H1 (cell line): ENCODE results near the gene SERINC5. TPM values are rescaled to one million over a fixed set of nuclear protein-coding genes. Genes with fewer than 3 reads are reported as not detected.

Experiments used
- CTCF ChIA-PET: fragments of 300-600 bp; sonication (Branson Sonifier 250); formaldehyde crosslinking; loops from one replicate; lab custom pipeline; 2021; ENCODE audit not compliant: partially characterized antibody; lab: Charles Lee
- POLR2A ChIA-PET: fragments of 300-600 bp; sonication (Branson Sonifier 250); formaldehyde crosslinking; loops from one replicate; lab custom pipeline; 2021; ENCODE audit warnings: inconsistent platforms; ENCODE audit not compliant: partially characterized antibody; lab: Charles Lee
- DNase-seq, 2 experiments: peaks; one replicate each; pipeline versions ENCODE4 v3.0.0 to v3.0.0-alpha.2; 2010 to 2022; ENCODE audit warnings: low spot score in 2 of 2, low read depth in 1 of 2, mixed read lengths in 1 of 2
- FAIRE-seq: peaks from 2 replicates; lab custom pipeline; 2011; peaks lifted over from hg19 to GRCh38; lab: Jason Lieb, UNC
- H2AFZ ChIP-seq: 2 replicates; pipeline ENCODE4 v1.8.1; 2012; ENCODE audit warnings: low read length, inconsistent platforms
- H2AK5ac ChIP-seq: 2 replicates; pipeline ENCODE4 v1.6.1; 2013; ENCODE audit warnings: low read depth, low read length
- H2BK120ac ChIP-seq: replicated peaks from 2 replicates; pipeline ENCODE3; 2013; ENCODE audit warnings: low read depth, low read length, inconsistent platforms
- H2BK12ac ChIP-seq: 2 replicates; pipeline ENCODE4 v1.6.1; 2013; ENCODE audit warnings: low read depth, low read length
- H2BK15ac ChIP-seq: 2 replicates; pipeline ENCODE4 v1.6.1; 2013; ENCODE audit warnings: low read length
- H2BK20ac ChIP-seq: 2 replicates; pipeline ENCODE4 v1.6.1; 2013; ENCODE audit warnings: low read length
- H2BK5ac ChIP-seq: 2 replicates; pipeline ENCODE4 v1.6.1; 2013; ENCODE audit warnings: low read depth, low read length
- H3K14ac ChIP-seq: 2 replicates; pipeline ENCODE4 v1.6.1; 2013; ENCODE audit warnings: inconsistent platforms; ENCODE audit not compliant: insufficient read length
- H3K18ac ChIP-seq: 2 replicates; pipeline ENCODE4 v1.6.1; 2013; ENCODE audit warnings: low read length; ENCODE audit errors: extremely low read depth
- H3K23ac ChIP-seq: 2 replicates; pipeline ENCODE4 v1.6.1; 2013; ENCODE audit warnings: inconsistent platforms; ENCODE audit not compliant: insufficient read length
- H3K23me2 ChIP-seq: 2 replicates; pipeline ENCODE4 v1.6.1; 2013; ENCODE audit warnings: low read depth, low read length
- H3K27ac ChIP-seq: 2 replicates; pipeline ENCODE4 v1.6.1; 2011; ENCODE audit warnings: low read depth, low read length, inconsistent platforms
- H3K27me3 ChIP-seq, 4 experiments: replicated peaks in 1 of 4; 1 replicate in 1 of 4; 2 replicates in 3 of 4; pipeline versions ENCODE4 v1.6.1 to v1.8.1; 2011 to 2013; ENCODE audit warnings: low read length in 3 of 4, mild to moderate bottlenecking in 3 of 4, inconsistent platforms in 2 of 4, mixed read lengths in 2 of 4, moderate library complexity in 1 of 4; ENCODE audit not compliant: control insufficient read depth in 3 of 4, insufficient read depth in 3 of 4; ENCODE audit errors: extremely low read depth in 1 of 4
- H3K36me3 ChIP-seq, 4 experiments: 2 replicates each; pipeline versions ENCODE4 v1.6.1 to v1.8.1; 2011 to 2013; ENCODE audit warnings: mild to moderate bottlenecking in 4 of 4, low read length in 3 of 4, moderate library complexity in 2 of 4, control low read depth in 1 of 4, inconsistent platforms in 1 of 4; ENCODE audit not compliant: insufficient read depth in 4 of 4, control insufficient read depth in 2 of 4
- H3K4ac ChIP-seq: replicated peaks from 2 replicates; pipeline ENCODE3; 2013; ENCODE audit warnings: low read length, low read depth, mixed read lengths, inconsistent platforms; ENCODE audit not compliant: insufficient read length
- H3K4me1 ChIP-seq, 4 experiments: replicated peaks in 1 of 4; 1 replicate in 1 of 4; 2 replicates in 3 of 4; pipeline versions ENCODE4 v1.6.1 to v1.8.1; 2011 to 2013; ENCODE audit warnings: low read length in 3 of 4, inconsistent platforms in 2 of 4, mixed read lengths in 1 of 4; ENCODE audit not compliant: insufficient read depth in 4 of 4, control insufficient read depth in 3 of 4
- H3K4me2 ChIP-seq, 2 experiments: 2 replicates each; pipeline versions ENCODE4 v1.6.1 to v1.8.1; 2011 to 2013; ENCODE audit warnings: low read depth in 2 of 2, low read length in 2 of 2, control low read depth in 1 of 2, inconsistent platforms in 1 of 2, mild to moderate bottlenecking in 1 of 2; ENCODE audit not compliant: insufficient read depth in 1 of 2
- H3K4me3 ChIP-seq, 4 experiments: fragments of 200-600, 300-600 bp in 1 of 4; sonication (generic), shearing (Covaris generic), sonication (Bioruptor Twin) in 1 of 4; 2 replicates each; pipeline versions ENCODE4 v1.5.1 to v1.8.1; 2011 to 2016; ENCODE audit warnings: low read length in 4 of 4, low read depth in 3 of 4, control low read depth in 2 of 4, inconsistent platforms in 2 of 4, mild to moderate bottlenecking in 2 of 4, mixed read lengths in 1 of 4, moderate library complexity in 1 of 4; ENCODE audit not compliant: insufficient read depth in 2 of 4; ENCODE audit errors: extremely low read depth in 1 of 4
- H3K56ac ChIP-seq: replicated peaks from 2 replicates; pipeline ENCODE3; 2013; ENCODE audit warnings: low read depth, mild to moderate bottlenecking, mixed read lengths, low read length, inconsistent platforms; ENCODE audit not compliant: insufficient read length
- H3K79me1 ChIP-seq: 2 replicates; pipeline ENCODE4 v1.6.1; 2013; ENCODE audit warnings: low read depth, low read length, control low read depth
- H3K79me2 ChIP-seq, 2 experiments: 2 replicates each; pipeline versions ENCODE4 v1.6.1 to v1.8.1; 2012 to 2013; ENCODE audit warnings: low read length in 2 of 2, mild to moderate bottlenecking in 2 of 2, inconsistent platforms in 1 of 2; ENCODE audit not compliant: insufficient read depth in 2 of 2, control insufficient read depth in 1 of 2
- H3K9ac ChIP-seq, 4 experiments: replicated peaks in 1 of 4; 1 replicate in 1 of 4; 2 replicates in 3 of 4; pipeline versions ENCODE4 v1.6.1 to v1.8.1; 2011 to 2013; ENCODE audit warnings: low read depth in 3 of 4, low read length in 3 of 4, control low read depth in 2 of 4, mild to moderate bottlenecking in 2 of 4, moderate library complexity in 2 of 4, inconsistent platforms in 1 of 4; ENCODE audit errors: extremely low read depth in 1 of 4
- H3K9me3 ChIP-seq, 2 experiments: 2 replicates each; pipeline versions ENCODE4 v1.6.1 to v1.8.1; 2012 to 2013; ENCODE audit warnings: mild to moderate bottlenecking in 2 of 2, moderate library complexity in 2 of 2, control low read depth in 1 of 2, inconsistent platforms in 1 of 2, low read depth in 1 of 2, low read length in 1 of 2, mixed read lengths in 1 of 2; ENCODE audit not compliant: insufficient read depth in 2 of 2
- H4K20me1 ChIP-seq, 2 experiments: replicated peaks in 1 of 2; 2 replicates each; pipeline versions ENCODE3 to v1.8.1; 2011 to 2013; ENCODE audit warnings: inconsistent platforms in 2 of 2, low read length in 2 of 2, mild to moderate bottlenecking in 1 of 2; ENCODE audit not compliant: insufficient read depth in 2 of 2, control insufficient read depth in 1 of 2
- H4K5ac ChIP-seq: 2 replicates; pipeline ENCODE4 v1.6.1; 2013; ENCODE audit warnings: low read length, low read depth, mixed read lengths, inconsistent platforms; ENCODE audit not compliant: insufficient read length
- H4K8ac ChIP-seq: 2 replicates; pipeline ENCODE4 v1.8.0; 2013; ENCODE audit warnings: mild to moderate bottlenecking, moderate library complexity, low read length, inconsistent platforms; ENCODE audit not compliant: insufficient read depth; ENCODE audit errors: extremely low read depth
- H4K91ac ChIP-seq: replicated peaks from 2 replicates; pipeline ENCODE3; 2013; ENCODE audit warnings: low read length, mixed read lengths, inconsistent platforms; ENCODE audit not compliant: insufficient read length
- CBX5 ChIP-seq: fragments of 300-800, 300-1000 bp; sonication (generic); IDR thresholded peaks from 2 replicates; pipeline ENCODE4 v1.7.1; 2016; ENCODE audit warnings: antibody characterized with exemption, low read length, low read depth
- CREB1 ChIP-seq: IDR thresholded peaks from 2 replicates; pipeline ENCODE4 v1.6.1; 2012; ENCODE audit warnings: inconsistent platforms
- CTCF ChIP-seq, 3 experiments: IDR thresholded peaks; 1 replicate in 2 of 3; 2 replicates in 1 of 3; pipeline versions ENCODE4 v1.5.1 to v1.6.1; 2011; ENCODE audit warnings: low read length in 3 of 3, mild to moderate bottlenecking in 3 of 3, inconsistent platforms in 2 of 3, low read depth in 1 of 3, moderate library complexity in 1 of 3; ENCODE audit not compliant: insufficient read depth in 1 of 3; ENCODE audit errors: control extremely low read depth in 1 of 3
- EGR1 ChIP-seq: IDR thresholded peaks from 2 replicates; pipeline ENCODE4 v1.6.1; 2011; ENCODE audit warnings: low read depth, low read length, borderline replicate concordance
- JUN ChIP-seq: IDR thresholded peaks from 2 replicates; pipeline ENCODE4 v1.6.1; 2011; ENCODE audit warnings: low read depth, mild to moderate bottlenecking, improper control_type of control experiment, low read length
- WGBS, 2 experiments: shearing (Covaris generic) in 1 of 2; methylation state at CpG; one replicate each; pipeline versions ENCODE4 v1.1.6 to v1.1.7; 2013 to 2015; ENCODE audit warnings: low lambda C conversion rate in 2 of 2, mixed read lengths in 2 of 2, inconsistent platforms in 1 of 2, low coverage in 1 of 2, missing lambda C conversion rate in 1 of 2; ENCODE audit not compliant: insufficient replicate concordance in 2 of 2, insufficient coverage in 1 of 2, insufficient read length in 1 of 2; ENCODE audit errors: extremely low coverage in 1 of 2, missing lambda C conversion rate in 1 of 2; 5-methylcytosine and 5-hydroxymethylcytosine counted together
- polyA plus RNA-seq, 7 experiments: library from polyadenylated mRNA; depleted of rRNA in 3 of 7; stranded (reverse) in 5 of 7; unstranded in 2 of 7; fragments of >200 nt in 5 of 7; fragments of 200-250 nt in 2 of 7; gene quantifications; 1 replicate in 5 of 7; 2 replicates in 1 of 7; 4 replicates in 1 of 7; pipeline versions ENCODE4 v1.2.1 to v1.2.3, GENCODE V29; 2011 to 2013; ENCODE audit warnings: missing spikeins in 2 of 7, mixed read lengths in 2 of 7
- total RNA-seq: library from RNA; stranded (reverse); fragmentation: NEBNext Ultra II Directional; extraction: Animal tissue kit (Norgen Biotek cat#: 25700); gene quantifications from 2 replicates; pipeline ENCODE4 v1.2.1, GENCODE V29; 2021

The SERINC5 gene
- total and polyA plus RNA-seq, 2 of the 8 experiments (the other 6 are each of a cell fraction or from before 2014, with no cell fraction given) = 32.2 to 149 TPM

GRCh38 chr5:80175337-80175736, 80.5 kb downstream of the SERINC5 start:
- Histone ChIP-seq H3K27ac (no peak overlapping the region), H2BK120ac (no peak overlapping the region), H4K20me1 (no peaks in the 10 kb centered on the region), H3K23ac (no peak overlapping the region), H3K9ac (no peak overlapping the region), H3K56ac (no peak overlapping the region), H3K27me3 (no peaks in the 10 kb centered on the region), H3K4me3 (no peak overlapping the region), H3K9me3 (no peaks in the 10 kb centered on the region), H3K4ac (no peak overlapping the region), H2BK12ac (no peak overlapping the region), H3K14ac (no peak overlapping the region), H3K79me1 (no peaks in the 10 kb centered on the region), H2AFZ (no peak overlapping the region), H2AK5ac (no peak overlapping the region), H3K18ac (no peak overlapping the region), H3K36me3 (peaks cover 12 to 52% (median 29%) of the 10 kb centered on the region in 4 experiments), H4K5ac (no peak overlapping the region), H2BK5ac (0 out of 2 replicates have a peak overlapping the region, but pooled peaks have one; percentile 31), H3K23me2 (no peaks in the 10 kb centered on the region), H3K4me2 (no peak overlapping the region), H2BK20ac (no peak overlapping the region), H4K91ac (no peak overlapping the region), H3K79me2 (peaks cover 4 to 17% of the 10 kb centered on the region in 2 experiments; a peak in 2 of 4 replicates), H2BK15ac (no peak overlapping the region), H4K8ac (no peak overlapping the region), H3K4me1 (peaks cover under 1 to 9% (median 4%) of the 10 kb centered on the region in 4 experiments; a peak in 6 of 7 replicates)
- FAIRE-seq (no peak), DNase-seq (no peak)
- CTCF ChIA-PET = interaction anchor here (0.6 to 1.7 kb wide), 10 partner anchors 9 to 92 kb away, joined by 3 to 7 read pairs (median 4); no protein-coding TSS in a partner anchor
- 89% methylated on average over 5 of the region's 5 CpGs; no CpG with 5 or more reads in 1 of the 2 experiments for WGBS, 2 experiments
- TF ChIP-seq CREB1 (no peak), JUN (no peak), EGR1 (no peak), CTCF (IDR thresholded peaks at IDR 0.05; ENCODE audit: control extremely low read depth in 1 of 3, insufficient read depth in 1 of 3, low read depth in 1 of 3, low read length in 3 of 3) (no peak), CBX5 (no peak)
- POLR2A ChIA-PET = interaction anchor here (0.9 to 3.6 kb wide), 3 partner anchors 9 to 81 kb away, joined by 4 to 28 read pairs (median 13); partner anchors contain the start of gene SERINC5
